Fibroblast of mammary gland (primary cell): ENCODE data around the gene TP63.
"Not testable (repeated sequence)": the region's sequence is repeated elsewhere in the genome, so short reads cannot be mapped to it uniquely, and the experiment has no call there.

ENCODE experiments used
- DNase-seq: peaks from one replicate; pipeline ENCODE4 v3.0.0-alpha.2; 2010; ENCODE audit warnings: low read depth
- H3K4me3 ChIP-seq: 2 replicates; pipeline ENCODE4 v1.5.1; 2011; ENCODE audit warnings: low read depth, mild to moderate bottlenecking, low read length, moderate library complexity; ENCODE audit not compliant: control insufficient read depth
- CTCF ChIP-seq: conservative IDR thresholded peaks from 2 replicates; pipeline ENCODE4 v1.5.1; 2011; ENCODE audit warnings: low read depth, low read length, inconsistent platforms; ENCODE audit not compliant: control insufficient read depth, insufficient read depth

The TP63 gene

GRCh38 chr3:189589179-189589569, 42.0 kb upstream of the TP63 start:
- H3K4me3 ChIP-seq, result no peak overlapping the region
- no peak for DNase-seq
- no peak for TF ChIP-seq CTCF

DNA sequence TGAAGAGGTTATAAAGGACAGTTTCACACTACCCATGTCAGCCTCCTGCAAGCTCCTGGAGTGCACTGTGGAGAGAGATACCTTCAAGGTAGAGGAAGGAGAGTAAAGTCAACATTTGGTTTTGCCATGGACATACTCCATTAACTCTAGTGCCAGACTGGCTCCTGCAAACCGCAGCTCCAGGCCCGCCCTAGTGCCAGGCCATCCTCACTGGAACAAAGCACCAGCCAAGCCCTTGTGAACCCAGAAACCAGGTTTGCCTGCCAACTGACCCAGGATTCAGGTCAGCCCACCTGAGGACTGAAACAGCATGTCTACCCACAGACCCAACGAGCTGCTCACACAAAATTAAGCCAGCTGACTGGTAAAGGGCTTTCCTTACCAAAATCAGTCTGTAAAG, 41.0 kb upstream of the TP63 start:
- H3K4me3 ChIP-seq, result no peak overlapping the region
- no peak for TF ChIP-seq CTCF
- DNase-seq, result no peak

DNA sequence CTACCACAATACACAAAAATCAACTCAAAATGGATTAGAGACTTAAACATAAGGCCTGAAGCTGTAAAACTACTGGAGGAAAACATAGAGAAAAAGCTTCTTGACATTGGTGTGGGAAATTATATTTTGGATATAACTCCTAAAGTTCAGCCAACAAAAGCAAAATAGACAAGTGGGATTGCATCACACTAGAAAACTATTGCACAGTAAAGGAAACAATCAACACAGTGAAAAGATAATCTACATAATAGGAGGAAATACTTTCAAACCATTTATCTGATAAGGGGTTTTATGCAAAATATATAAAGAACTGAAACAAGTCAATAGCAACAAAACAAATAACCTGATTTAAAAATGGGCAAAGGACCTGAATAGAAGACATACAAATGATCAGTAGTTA, 37.6 kb upstream of the TP63 start:
- peak; percentile 48 for DNase-seq
- TF ChIP-seq CTCF, result no peak
- no peak overlapping the region for H3K4me3 ChIP-seq

DNA sequence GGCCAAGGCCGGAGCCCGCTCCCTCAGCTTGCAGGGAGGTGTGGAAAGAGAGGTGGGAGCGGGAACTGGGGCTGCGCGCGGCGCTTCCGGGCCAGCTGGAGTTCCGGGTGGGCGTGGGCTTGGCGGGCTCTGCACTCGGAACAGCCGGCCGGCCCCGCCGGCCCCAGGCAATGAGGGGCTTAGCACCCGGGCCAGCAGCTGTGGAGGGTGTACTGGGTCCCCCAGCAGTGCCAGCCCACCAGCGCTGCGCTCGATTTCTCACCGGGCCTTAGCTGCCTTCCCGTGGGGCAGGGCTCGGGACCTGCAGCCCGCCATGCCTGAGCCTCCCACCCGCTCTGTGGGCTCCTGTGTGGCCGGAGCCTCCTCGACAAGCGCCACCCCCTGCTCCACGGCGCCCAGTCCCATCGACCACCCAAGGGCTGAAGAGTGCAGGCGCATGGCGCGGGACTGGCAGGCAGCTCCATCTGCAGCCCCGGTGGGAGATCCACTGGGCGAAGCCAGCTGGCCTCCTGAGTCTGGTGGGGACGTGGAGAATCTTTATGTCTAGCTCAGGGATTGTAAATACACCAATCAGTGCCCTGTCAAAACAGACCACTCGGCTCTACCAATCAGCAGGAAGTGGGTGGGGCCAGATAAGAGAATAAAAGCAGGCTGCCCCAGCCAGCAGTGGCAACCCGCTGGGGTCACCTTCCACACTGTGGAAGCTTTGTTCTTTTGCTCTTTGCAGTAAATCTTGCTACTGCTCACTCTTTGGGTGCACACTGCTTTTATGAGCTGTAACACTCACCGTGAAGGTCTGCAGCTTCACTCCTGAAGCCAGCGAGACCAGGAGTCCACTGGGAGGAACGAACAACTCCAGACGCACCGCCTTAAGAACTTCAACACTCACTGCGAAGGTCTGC, 34.9 kb upstream of the TP63 start:
- H3K4me3 ChIP-seq, DNase-seq: not testable (repeated sequence)

GRCh38 chr3:189597918-189598317, 33.3 kb upstream of the TP63 start:
- no peak for TF ChIP-seq CTCF
- no peak overlapping the region for H3K4me3 ChIP-seq
- DNase-seq, result no peak

DNA sequence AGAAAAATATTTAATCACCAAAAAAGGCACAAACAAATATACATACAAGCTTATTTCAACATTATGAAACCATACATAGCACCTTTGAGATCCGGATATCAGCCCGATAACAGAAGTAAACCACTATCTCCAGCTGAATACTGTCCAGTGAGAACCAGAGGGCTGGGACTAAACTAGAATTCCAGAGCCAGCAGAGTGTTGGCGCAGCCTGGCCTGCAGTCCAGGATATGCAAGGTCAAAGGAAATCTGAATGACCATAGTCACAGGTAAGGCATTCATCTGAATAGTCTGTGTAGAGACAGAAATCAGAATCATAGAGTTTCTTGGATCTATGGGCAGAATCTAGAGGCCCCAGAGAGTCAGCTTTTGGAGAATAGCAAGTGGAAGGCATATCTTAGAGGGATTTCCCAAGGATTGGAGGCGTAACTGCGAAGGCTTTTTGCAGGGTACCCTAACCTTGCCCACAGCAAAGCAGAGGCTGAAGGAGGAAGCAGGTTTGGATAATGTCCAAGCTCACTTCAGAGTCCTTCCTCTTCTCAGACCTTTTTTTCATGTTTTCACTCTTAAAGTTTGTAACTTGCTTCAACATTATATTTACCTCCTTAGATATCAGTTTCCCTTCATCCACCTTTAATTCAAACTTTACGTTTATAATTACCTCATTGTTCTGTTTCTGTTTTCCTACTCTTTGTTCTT, 32.5 kb upstream of the TP63 start:
- no peak overlapping the region for H3K4me3 ChIP-seq
- DNase-seq, result no peak
- no peak for TF ChIP-seq CTCF

GRCh38 chr3:189602471-189602870, 28.7 kb upstream of the TP63 start:
- no peak overlapping the region for H3K4me3 ChIP-seq

More at GRCh38 chr3:189602471-189602870, 28.7 kb upstream of the TP63 start:
- no peak for TF ChIP-seq CTCF
- no peak for DNase-seq
